GM18951 (cell line): ENCODE measurements around the gene CSF2RB.

Experiments used
- POLR2A ChIP-seq: IDR thresholded peaks from 4 replicates; pipeline ENCODE4 v1.6.1; 2011; ENCODE audit warnings: mild to moderate bottlenecking; ENCODE audit not compliant: insufficient read length, insufficient read depth; ENCODE audit errors: extremely low read depth
- in situ Hi-C: fragments of 300-500 bp; cut with MboI; formaldehyde crosslinking; loops from one replicate; pipeline ENCODE4 v1.12.0; 2022; ENCODE audit warnings: low sequenced_read_pairs, mixed read lengths, inconsistent platforms; ENCODE audit not compliant: unreplicated experiment

The CSF2RB gene

DNA sequence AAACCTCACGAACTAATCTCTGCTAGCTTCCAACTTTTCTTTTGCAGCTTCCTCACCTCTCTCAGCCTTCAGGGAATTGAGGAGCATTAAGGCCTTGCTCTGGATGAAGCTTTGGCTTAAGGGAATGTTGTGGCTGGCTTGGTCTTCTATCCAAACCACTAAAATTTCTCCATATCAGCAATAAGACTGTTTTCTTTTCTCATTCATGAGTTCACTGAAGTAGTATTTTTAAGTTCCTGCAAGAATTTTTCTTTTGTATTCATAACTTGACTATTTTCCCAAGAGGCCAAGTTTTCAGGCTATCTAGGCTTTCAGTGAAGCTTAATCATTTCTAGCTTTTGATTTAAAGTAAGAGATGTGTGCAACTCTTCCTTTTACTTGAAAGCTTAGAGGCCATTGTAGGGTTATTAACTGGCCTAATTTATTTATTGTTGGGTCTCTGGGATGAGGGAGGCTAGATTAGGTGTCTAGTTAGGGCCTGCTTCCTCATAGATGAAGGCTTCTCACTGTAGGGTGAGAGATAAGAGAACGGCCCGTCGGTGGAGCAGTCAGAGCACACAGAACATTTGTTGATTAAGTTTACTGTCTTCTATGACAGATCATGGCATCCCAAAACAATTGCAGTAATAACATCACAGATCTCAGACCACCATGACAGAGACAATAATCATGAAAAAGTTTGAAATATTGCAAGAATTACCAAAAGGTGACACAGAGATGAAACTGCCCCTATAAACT lies 33.2 kb downstream of the CSF2RB start:
- in situ Hi-C loops, result no loop called here

DNA sequence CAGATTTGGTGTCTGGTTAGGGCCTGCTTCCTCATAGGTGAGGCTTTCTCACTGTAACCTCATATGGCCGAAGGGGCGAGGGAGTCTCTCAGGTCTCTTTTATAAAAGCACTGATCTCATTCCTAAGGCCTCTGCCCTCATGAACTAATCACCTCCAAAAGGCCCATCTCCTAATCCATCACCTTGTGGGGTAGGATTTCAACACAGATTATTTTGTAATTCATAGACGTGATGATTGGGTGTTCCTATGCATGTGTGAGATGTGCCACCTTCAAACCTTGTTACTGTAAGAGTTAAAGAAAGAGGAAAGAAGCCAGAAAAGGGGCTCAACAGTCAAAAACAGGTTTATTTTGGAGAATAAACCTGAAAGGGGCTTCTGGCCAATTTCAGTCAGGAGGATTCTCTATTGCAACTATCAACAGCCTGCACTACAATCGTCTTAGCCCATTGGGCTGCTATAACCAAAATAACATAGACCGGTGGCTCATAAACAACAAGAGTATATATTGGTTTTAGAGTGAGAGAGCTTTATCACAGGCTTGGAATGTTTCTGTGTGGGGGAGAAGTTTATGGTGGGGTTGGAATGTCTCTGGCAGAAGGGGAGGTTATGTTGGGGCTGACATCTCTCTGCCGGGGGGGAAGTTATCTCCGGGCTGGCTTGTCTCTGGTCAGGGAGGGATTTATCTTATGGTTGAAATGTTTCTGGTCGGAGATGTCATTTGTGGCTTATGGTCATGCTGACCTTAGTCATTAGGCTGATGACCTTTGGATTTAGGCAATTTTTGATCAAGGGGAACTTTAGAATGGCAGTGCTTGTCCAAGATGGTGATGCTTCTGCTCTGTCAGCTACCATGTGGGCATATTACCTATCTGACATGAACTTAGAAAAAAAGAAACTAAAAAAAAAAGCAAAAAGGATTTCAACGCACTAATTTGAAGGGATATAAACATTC lies 35.1 kb downstream of the CSF2RB start:
- in situ Hi-C loops, result no loop called here
- no peak for TF ChIP-seq POLR2A

More for the DNA sequence above, 33.2 kb downstream of the CSF2RB start:
- no peak for TF ChIP-seq POLR2A

DNA sequence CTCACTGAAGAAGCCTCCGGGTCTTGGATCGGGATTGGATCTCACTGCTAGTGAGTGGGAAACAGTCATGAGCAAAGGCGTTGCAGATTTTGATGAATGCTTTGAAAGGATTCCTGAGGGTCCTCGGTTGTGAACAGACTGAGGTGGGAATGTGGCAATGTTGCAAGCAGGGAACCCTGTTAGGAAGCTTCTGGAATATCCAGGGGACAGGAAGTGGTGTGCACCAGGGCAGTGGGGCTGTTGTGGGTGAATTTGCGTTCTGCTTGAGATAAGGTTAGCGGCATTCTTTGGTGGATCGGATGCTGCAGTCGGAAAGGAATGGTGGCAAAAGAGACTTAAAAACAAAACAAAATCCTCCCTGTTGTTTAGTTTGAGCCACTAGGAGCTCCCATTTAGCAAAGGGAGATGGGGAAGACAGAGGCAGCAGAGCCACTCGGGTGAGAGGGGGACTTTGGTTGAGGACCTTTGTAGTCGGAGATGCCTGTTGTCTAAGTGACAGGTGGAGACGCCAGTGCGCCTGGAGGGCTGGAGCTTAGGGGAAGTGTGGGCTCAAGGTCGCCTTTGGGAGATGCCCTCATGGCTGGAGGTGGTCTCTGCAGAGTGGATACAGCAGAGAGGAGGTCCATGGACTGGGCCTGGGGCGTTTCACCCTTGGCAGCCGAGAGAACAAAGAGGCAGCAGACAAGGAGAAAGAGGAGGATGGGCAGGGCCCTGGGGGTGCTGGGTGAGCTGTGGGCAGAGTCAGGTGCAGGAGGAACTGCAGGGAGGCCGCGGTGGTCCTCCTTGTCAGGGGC lies 37.6 kb downstream of the CSF2RB start:
- TF ChIP-seq POLR2A, result no peak
- in situ Hi-C loops, result no loop called here

DNA sequence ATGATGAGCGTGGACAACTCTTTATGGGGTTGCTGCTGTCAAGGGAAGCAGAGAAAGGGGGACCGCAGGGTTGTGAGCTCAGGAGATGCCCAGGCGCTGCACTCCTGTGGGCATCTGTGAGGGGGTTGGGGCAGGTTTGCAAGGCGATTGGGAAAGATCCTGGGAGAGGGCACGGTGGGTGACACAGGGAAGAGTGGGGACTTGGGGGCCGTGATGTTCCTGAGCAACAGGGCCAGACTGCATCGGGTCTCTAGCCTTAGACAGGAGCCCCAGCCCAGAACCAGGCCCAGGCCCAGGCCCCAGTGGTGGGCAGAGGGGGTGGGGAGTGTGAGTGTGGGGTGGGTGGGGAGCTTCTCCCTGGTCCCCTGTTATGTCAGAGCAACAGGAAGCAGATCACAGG lies 38.3 kb downstream of the CSF2RB start:
- in situ Hi-C loops, result no loop called here
- no peak for TF ChIP-seq POLR2A

DNA sequence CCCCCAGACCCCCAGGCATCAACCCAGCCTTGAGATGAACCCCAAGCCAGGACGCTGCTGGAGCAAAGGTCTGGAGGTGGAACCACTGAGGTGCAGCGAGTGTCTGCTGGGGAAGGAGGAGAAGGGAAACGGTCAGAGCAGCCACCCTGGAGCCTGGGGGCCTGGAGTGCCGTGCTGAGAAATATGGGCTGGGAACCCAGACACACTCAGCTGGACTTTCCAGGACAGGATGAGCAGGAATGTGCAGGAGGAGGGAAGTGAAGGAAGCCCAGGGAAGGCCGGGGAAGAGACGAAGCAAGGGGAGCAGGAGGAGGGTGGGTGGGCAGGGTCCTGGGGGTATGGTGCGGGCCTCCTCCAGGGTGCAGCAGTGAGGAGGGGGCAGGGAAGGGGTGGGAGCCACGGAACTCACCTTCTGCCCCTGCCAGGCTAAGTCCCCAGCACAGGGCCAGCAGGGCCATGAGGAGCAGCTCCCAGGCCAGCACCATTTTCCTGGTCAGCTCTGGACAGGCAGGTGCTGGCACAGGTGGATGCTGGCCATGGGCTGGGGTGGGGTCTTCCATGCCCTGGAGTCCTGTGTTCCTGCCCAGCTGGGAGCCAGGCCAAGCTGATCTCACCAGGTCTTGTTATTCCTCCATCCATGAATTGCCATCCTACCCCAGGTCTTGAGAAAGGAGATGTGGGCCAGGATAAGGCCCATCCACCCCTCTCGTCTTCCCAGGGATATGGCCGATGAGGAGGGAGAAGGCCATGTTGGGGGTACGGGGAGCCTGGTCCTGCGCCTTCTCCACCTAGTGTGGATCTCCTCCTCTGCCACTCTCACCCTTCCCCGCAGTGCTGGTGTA lies 40.0 kb downstream of the CSF2RB start:
- in situ Hi-C loops, result no loop called here
- no peak for TF ChIP-seq POLR2A

GRCh38 chr22:36954251-36955014 lies 41.0 kb downstream of the CSF2RB start:
- in situ Hi-C loops, result no loop called here
- TF ChIP-seq POLR2A, result no peak

DNA sequence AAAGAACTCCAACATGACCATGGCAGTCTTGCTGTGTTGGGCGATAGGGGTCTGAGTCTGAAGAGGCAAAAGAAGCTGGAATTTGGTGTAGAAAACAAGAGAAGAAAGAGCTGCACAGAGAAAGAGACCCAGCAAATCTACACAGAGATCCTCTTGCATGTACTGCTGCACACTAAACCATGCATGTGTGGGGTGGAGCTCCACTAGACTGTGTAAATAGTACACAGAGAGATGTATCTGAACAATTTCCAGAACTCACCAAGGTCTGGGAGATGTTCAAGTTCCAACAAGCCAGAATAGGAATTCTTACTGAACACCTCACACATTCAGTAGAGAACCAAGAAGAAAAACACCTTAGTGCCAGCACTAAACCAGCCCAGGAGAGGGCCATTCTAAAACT lies 42.3 kb downstream of the CSF2RB start:
- TF ChIP-seq POLR2A, result no peak
- in situ Hi-C loops, result no loop called here

DNA sequence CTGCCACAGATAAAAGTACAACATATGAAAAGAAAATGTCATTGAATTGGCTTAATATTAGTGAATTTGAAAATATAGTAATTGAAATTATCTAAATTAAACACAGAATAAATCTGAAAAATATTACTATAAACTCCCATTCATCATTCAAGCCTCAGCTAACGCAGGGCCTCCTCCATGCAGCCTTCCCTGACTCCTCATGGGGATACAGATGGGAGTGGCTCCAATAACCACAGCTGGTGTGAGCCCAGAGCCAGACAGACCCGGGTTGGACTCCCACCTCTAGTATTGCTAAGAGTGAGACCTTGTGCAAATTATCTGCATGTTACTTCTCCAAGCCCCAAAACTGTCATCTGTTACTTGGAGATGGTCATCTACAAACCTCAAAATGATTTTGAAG lies 44.9 kb downstream of the CSF2RB start:
- in situ Hi-C loops, result no loop called here

GRCh38 chr22:36961626-36962025 lies 48.2 kb downstream of the CSF2RB start:
- in situ Hi-C loops, result no loop called here
- no peak for TF ChIP-seq POLR2A

More for the DNA sequence above, 44.9 kb downstream of the CSF2RB start:
- no peak for TF ChIP-seq POLR2A

DNA sequence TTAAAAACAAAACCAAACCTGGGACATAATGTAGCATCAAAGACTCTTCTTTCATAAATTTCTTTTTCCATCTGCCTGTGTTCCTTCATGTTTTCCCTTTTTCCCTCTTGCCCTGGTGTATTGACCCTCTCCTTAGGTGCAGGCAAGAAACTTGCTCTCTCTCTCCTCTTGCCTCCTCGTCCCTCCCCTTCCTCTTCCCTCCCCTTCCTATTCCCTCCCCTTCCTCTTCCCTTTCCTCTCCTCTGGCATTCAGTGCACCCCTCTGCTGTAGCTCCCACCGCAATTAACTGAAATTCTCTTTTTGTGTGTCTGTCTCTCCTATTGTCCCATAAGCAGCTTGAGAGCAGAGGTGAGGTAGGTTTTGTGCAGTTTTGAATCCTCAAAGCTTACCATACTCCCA lies 49.9 kb downstream of the CSF2RB start:
- in situ Hi-C loops, result no loop called here
- TF ChIP-seq POLR2A, result no peak

DNA sequence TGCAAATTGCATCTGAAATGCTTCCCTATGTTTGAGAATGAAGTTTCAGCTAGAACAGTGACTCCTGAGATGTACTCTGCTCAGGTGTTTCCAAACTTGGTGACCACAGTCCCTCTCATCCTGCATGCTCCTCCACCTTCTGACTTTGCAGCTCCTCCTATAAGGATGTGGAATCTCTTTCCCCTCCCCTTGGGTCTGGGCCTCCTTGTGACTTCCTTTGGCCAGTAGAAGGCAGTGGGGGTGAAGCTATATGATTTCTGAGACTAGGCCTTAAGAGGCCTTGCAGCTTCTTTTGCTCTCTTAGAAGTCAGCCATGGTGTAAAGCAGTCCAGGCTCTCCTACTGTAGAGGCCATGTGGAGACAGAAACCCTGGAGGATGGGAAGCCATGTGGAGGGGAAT lies 50.7 kb downstream of the CSF2RB start:
- in situ Hi-C loops, result no loop called here
- no peak for TF ChIP-seq POLR2A

DNA sequence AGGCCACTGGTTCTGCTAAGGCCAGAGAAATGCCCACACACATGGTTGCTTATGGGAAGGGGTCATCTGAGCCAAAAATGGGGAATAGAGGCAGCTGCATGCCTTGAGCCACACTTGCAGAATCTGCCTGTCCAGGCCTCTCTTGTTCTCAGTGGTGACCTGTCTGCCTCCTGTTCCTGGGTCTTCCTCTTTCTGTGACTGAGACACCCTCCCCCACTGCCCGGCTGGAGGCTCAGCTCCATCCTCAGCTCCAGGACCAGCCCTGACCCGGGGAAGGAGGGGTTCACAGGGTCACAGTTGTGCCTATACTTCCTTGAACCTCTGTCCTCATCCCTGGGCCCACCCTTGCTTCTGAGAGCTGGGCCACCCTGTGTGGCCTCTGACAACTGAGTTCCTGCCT lies 52.3 kb downstream of the CSF2RB start:
- no peak for TF ChIP-seq POLR2A
- in situ Hi-C loops, result no loop called here
